ENCODE results near the gene SAP25.
A peak's percentile ranks its signal among the peaks of the same experiment; 100 is the strongest.
"Not testable (repeated sequence)": the region's sequence is repeated elsewhere in the genome, so short reads cannot be mapped to it uniquely, and the experiment has no call there.

SAP25 gene

DNA sequence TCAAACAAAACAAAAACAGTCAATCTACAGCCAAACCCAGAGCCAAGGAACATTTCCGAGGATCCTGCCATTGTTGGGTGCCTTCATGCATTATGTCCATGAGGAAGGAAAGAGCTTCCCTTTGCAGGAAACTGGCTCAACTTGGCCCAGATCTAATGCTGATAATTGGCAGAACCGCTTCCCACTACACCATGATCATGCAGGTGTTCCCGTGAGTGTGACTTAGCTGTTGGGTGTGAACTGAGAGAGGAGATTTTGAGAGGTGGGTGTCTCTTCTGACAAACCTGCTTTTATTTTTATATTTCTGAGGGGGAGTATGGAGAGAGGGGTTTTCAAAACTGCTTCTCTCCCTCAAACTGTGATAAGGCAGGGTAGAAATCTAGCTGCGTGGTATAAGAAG is 14.6 kb downstream of the SAP25 start:
- no peak for DNase-seq

DNA sequence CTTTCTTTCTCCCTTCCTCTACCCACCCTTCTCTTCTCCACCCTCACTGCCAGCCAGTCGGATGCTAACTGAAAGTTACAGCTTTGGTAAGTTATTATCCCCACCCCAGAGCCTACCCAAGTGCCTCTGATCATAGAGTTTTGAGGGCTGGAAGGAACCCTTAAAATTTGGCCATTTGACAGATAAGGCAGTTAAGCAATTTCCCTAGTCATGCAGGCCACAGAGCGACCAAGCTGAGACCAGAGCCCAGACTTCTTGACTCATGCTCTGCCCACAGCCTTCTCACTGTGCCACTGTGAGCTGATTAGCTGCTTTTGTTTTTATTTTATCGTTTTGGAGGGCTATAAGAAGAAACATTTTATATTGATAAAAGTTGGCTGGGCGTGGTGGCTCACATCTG is 17.2 kb downstream of the SAP25 start:
- no peak for DNase-seq

DNA sequence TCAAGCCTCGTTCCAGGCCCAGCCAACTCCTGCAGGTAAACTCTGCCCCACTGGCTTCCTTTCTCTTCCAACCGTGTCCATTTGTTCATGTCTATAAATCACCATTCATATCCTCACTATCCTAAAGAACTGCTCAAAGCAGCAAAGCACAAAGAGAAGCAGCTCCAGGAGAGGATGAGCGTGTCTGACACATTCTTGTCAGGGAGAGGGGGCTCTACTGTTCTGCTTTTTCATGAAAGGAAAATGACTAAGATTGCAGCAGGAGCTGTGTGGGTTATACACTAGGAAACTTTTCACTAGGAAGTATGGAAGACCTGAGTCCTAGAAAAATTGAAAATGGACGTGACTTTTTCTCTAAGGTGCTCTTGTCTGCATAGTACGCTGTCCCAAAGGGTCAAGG is 18.0 kb downstream of the SAP25 start:
- DNase-seq = no peak

DNA sequence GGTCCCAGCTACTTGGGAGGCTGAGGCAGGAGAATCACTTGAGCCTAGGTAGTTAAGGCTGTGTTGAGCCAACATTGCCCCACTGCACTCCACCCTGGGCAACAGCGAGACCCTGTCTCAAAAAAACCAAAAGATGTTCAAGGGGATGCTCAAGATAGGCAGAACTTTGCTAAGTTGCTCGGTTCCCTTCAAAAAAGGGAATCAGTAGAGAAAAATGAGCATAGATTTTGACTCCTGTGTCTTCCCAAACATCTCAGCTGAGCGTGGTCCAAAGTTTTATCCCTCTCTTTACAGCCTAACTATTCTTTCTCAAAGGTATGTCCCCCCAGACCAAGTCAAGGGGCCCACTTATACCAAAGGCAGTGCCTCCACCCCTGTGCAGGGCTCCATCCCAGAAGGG is 20.7 kb downstream of the SAP25 start:
- DNase-seq = no peak

DNA sequence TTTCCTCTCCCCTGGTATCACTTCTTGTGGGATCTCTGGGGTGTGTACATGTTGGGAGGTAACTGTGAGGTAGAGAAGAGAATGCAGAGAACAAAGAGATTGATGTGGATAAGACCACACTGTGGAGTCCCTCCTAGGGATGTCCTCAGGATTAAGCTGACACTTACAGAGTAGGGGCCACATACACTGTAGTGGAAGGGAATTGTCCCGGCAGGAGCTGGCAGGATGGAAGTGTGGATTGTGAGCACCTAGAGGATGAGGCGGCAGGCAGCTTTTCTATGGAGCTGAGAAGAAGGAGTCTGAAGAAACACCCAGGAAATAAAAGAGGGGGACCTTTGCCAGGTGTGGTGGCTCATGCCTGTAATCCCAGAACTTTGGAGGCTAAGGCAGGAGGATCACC is 21.2 kb downstream of the SAP25 start:
- no peak for DNase-seq

DNA sequence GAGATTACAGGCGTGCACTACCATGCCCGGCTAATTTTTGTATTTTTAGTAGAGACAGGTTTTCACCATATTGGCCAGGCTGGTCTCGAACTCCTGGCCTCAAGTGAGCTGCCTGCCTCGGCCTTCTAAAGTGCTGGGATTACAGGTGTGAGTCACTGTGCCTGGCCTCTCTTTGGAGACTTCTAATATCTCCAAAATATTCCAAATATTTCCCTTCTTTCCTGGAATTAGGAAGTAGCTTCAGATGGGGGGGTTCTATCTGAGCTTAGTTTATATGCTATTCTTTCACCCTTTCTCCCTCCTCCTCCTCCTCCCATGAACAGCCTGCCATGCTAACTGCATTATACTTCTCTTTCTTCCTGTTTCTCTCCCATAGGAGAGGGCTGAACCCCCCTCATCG is 25.3 kb downstream of the SAP25 start:
- DNase-seq = not testable (repeated sequence)

DNA sequence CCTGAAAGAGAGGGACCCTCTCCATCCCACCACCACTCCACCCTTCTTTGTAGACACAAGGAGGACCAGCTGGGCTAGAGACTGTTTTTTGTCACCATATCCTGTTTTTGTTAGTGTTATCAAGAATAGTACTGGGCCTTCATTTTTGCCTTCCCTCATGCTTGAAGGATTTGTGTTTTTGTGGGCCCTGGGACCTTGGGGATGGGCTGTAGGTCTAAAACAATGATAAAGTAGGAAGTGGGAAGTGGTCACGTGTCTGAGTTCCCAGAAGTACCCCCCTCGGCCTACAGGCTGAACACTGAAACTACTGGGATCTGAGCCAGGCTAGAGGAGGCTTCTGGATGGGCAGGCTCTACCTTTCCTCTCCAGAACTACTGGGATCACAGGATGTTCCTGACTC is 25.8 kb downstream of the SAP25 start:
- DNase-seq = no peak

DNA sequence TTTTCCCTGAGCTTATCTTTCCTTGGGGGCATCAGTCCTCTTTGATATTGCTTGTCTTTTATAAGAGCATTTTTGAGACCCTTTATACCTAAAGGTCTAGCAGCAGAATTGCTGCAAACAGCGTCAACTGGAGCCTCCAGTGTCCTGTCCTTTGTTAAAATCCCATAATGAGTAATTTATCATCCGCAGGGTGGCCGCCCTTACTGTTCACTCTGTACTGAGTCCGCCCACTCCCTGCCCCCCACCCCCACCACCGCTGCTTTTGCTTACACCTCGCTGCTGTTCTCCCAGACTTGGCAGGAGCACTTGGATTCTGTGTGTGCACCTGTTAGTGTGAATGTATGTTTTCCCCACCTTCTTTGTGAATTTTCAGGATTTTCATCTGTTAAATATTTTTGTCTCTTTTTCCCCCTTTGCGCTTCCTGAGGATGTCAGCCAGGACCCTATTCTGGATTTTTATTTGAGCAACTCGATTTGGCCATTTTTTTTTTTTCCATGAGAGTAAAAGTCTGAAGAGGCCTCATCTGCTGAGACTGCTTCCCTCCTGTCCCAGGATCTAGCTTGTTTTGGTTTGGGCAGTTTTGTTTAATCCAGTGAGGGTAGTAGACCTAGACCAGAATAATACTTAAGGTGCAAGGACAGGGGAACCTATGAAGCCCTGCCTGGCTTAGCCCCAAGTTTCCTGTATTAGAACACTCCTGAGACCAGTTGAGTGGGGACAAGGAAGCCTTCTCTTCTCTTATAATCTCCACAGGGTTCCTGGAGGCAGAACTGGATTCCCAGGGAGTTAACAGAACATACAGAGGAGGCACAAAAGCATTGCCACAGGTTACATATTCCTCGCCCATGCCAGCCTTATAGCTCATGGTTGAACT is 26.5 kb downstream of the SAP25 start:
- no peak for DNase-seq

DNA sequence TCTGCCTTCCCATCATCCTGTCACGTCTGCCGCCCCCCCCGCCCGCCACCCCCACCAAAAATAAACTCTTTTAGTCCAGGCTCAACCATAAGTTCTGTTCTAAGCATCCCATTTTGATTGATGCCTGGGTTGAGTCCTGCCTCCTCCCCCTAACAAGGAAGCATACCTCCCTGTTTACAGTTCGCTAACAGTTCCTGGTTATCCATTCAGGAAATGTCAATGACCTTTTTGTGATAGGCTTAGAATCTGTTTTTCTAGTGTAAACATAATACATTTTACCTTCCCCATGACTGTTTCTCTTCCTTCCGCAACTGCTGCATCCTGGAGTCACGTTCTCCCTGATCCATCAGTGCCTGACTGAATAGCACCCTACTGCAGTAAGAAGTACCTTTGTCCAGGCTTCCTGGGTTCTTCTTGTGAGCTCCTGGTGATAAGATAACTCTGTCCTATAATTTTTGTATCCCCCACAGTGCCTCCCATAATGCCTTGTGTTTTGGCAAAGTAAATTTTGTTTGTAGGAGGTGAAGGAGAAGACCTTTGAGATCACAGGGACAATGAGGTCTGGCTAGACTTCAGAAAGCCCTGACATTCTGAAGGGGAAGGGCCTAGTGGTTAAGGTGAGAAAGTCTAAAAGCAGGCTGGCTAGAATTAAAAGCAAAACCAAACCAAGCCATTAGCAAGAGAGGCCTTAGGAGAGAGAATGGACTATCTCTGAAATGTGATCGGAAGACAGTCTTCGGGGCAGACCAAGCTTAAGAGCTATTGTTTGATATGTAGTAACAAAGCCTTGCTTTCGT is 27.4 kb downstream of the SAP25 start:
- DNase-seq = no peak

DNA sequence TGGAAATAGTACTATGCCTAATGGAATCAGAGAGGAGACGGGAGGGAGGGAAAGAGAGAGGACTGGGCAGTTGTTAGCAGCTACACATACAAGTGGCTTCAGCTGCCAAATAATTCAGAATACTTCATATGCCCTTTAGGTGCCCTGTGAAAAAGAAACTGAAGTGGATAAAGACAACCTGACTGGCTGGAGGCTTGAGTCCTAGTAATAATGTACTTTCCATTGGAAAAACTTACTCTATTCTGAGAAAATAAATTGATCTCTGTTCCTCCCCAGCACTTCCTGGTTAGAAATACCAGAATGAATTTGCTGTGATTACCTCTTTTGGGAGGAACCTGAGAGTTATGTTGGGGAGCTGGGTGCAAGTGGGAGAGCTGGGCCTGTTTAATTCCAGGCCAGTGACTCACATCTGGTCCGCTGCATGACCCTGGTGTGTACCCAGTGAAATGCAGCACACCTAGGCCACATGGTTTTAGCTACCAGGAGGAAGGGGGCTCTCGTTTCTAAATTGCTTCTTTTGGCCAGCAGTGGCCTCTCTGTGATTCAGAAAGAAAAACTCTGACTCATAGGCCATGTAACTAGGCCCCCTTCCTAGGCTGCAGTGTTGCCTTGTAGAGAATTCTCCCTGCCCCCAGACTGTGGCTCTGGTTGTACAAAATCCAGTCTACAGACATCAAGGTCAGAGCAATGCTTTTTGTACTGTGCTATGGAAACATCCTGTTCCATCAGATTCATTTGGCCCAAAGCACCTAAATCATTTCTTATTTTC is 28.2 kb downstream of the SAP25 start:
- DNase-seq = no peak

DNA sequence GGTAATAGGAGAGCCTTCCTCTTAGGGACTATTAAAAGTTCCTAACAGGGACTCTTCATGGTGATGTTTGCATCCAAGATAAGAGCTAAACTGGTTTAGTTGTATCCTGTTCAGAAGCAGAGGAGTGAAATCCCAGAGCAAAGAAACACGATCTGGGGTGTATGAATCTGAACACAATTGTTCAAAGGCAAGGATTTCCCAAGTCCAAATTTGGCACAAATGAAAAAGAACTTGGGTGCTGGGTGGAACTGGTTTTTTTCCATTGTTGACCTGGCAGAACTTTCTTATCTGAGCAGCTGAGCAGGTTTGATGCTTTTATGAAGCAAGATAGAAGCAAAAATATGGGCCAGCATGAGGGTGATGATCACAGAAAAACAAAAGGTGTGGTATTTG is 28.7 kb downstream of the SAP25 start:
- DNase-seq = no peak

DNA sequence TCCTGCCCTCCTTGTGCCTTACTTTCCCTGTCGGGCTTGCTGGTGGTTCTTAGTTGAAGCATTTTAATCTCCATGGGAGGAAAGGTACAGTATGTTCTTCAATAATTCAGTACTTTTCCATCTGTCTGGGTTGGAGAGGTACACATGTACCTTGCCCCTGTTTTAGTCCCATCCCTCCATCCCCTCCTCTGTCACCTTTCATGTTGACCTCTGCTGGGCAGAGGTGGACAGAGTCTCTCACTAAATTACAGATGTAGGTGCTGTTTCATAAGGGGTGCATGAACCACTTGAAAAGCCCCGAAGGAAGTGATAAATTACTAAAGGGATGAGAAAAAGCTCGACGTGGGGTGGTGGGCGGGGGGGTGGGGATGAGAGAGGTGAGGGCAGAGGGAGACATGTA is 29.3 kb downstream of the SAP25 start:
- DNase-seq = no peak

DNA sequence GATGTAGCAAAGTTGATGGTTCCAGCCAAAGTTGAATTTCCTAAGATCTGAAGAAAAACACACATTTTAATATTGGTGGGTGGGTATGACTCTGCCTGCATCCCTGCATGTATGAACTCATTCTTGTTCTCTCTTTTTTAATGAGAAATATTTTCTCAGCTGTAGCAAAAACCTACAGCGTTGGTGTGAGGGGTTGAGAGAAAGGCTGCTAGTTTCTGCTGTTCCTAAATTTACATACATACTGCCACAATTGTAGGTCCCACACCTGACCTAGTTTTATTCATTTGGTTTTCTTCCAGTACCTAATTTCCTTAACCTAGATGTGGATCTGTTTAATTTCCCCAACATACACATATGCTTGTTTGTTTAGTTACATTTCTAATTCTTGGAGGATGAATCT is 30.1 kb downstream of the SAP25 start:
- DNase-seq = no peak

DNA sequence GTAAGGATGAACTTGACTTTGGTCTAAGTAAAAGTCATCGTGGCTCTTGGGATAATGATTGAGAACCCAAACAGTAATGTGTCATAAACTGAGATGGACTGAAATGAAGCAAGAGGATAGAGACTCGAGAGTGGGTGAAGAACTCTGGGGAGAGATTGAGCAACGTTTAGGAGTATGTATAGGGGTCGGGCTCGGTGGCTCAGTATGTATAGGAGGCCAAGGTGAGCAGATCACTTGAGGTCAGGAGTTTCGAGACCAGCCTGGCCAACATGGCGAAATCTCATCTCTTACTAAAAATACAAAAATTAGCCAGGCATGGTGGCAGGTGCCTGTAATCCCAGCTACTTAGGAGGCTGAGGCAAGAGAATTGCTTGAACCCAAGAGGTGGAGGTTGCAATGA is 32.4 kb downstream of the SAP25 start:
- DNase-seq = not testable (repeated sequence)

DNA sequence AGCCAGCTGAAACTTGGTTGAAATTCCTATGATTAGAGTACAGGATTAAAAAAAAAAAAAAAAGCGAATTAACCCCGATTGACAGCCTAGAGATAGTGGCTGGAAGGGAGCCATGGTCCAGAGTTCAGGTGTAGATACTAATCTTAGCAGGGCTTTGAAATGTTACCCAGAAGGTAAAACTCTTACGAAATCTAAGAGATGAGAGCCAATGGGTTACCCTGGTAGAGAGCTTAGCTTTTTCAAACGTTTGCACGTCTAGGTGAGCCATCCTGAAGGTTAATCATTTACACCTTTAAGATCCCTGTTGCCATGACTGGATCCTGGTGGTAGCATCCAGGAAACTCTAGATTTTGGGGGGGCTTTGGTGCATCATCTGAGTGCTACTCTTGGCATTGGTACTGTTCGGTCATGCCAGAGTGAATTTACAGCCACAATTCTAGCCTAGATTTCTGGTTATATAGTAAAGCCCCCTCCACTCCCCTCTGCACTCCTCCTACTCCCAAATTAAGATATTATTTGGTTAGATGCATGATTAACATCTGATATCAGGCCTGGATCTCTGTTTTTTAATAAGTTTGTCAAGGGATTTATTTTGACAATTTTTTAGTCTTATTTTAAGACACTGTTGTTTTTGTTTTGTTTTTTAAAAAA is 33.5 kb downstream of the SAP25 start:
- DNase-seq = no peak

DNA sequence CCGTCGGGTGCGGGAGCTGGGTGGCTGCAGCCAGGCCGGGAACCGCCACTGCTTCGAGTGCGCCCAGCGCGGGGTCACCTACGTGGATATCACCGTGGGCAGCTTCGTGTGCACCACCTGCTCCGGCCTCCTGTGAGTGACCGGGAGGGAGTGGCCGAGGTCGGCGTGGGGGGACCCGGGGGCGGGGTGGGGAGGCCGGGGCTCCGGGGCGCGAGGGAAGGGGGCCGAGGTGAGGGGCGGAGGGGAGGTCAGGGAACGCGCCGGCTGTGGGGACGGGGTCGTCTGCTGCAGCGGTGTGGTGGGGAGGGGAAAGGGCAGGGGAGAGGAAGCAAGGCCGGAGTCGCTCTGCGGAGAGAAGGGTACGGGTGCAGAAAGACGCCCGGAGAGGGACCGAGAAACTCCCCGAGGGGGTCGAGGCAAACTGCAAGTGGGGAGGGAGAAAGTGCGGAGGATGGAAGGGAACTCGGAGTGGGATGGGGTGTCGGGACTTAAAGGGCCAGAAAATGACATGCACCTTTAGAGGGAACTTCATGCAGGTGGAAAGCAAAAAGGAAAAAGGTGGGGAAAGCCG is 34.2 kb downstream of the SAP25 start:
- DNase-seq = no peak

DNA sequence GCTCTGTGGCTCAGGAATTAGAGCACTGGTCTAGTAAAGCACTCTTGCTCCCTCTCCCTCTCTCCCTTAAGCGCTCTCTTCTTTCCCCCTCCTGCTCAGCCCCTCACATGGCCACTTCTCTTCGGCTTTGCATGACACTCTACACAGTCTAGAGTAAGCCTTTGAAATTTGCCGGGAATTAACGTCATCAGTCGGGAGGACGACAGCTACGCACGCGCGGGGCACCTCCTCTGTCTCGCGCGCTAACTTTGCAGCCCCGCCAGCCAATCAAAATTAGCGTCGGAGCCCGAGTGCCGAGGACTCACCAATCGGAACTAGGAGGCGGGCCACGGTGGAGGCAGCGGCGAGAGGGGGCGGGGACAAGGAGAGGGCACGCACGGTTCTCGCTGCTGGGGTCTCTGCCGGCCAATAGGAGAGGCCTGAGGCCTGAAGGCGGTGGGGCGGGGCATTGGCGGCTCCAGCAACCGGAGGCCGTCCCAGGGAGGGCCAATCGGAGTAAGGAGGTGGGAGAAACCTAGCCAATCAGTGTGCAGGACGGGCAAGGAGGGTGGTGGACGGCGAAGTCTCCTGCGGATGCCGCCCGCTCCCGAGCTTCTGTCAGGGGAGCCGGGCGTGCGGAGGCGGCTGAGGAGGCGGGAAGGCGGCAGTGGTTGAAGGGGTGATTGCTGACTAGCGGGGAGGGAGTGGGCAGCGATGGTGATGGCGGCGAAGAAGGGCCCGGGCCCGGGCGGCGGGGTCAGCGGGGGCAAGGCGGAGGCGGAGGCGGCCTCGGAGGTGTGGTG is 34.9 kb downstream of the SAP25 start, which contains the start of gene AGFG2:
TSS of gene AGFG2 (plus strand) at position 550 of the 782 bp plus-strand sequence. CDS start at position 694, 144 bp downstream.
- peak; percentile 99 for DNase-seq

DNA sequence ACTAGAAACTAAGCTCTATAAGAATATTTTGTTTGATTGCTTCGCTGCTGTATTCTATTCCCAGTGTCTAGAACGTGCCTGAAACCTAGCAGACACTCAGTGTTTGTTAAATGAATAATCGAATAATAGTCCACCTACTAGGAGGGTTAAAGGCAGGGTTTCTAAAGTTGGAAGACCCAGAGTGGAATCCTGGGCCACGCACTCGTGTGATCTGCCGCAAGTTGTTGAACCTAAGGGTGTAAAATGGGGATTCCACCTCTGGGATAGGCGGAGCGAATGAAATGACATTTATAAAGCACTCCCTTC is 35.4 kb downstream of the SAP25 start:
- no peak for DNase-seq

DNA sequence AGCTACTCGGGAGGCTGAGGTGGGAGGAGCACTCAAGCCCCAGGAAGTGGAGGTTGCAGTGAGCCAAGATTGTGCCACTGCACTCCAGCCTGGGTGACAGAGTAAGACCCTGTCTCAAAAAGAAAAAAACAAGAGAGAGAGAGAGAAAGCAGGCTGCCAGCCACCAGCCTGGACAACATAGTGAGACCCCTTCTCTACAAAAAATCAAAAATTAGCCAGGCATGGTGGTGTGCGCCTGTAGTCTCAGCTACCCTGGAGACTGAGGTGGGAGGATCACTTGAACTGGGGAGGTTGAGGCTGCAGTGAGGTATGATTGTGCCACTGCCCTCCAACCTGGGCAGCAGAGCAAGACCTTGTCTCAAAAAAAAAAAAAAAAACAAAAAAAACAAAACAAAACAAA is 37.0 kb downstream of the SAP25 start:
- DNase-seq = not testable (repeated sequence)

DNA sequence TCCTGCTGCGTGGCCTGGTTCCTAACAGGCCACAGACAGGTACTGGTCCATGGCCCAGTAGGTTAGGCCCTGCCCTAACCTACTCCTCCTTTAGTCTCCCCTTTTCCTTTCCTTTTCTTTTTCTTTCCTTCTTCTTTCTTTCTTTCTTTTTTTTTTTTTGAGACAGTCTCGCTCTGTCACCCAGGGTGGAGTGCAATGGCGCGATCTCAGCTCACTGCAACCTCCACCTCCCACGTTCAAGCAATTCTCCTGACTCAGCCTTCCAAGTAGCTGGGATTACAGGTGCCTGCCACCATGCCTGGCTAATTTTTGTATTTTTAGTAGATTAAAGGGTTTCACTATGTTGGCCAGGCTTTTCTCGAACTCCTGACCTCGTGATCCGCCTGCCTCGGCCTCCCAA is 37.7 kb downstream of the SAP25 start:
- DNase-seq = not testable (repeated sequence)

DNA sequence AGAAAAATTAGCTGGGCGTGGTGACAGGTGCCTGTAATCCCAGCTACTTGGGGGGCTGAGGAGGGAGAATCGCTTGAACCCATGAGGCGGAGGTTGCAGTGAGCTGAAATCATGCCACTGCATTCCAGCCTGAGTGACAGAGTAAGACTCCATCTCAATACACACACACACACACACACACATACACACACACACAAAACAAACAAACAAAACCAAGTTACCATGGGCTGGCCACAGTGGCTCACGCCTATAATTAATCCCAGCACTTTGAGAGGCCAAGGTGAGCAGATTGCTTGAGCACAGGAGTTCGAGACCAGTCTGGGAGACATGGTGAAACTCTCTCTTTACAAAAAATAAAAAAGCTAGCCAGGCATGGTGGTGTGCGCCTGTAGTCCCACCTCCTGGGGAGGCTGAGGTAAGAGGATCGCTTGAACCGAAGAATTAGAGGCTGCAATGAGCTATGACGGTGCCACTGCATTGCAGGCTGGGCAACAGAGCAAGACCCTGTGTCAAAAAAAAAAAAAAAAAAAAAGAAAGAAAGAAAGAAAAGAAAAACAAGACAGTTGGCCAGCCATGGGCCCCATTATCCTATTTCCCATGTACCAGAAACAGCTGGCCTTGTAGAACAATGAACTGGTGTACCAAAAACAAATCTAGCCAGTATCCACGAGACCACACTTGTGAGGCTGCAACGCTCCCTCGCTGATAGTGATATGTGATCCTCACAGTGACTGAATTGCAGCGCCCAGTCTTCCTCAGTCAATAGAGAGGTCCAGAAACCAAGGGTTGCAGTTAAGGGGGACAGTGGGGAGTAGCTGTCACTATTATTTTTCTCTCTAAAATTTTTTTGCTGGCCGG is 41.3 kb downstream of the SAP25 start:
- DNase-seq = no peak
